GM13977 (cell line): ENCODE data around the gene CEP290.
"Not testable (repeated sequence)": the region's sequence is repeated elsewhere in the genome, so short reads cannot be mapped to it uniquely, and the experiment has no call there.

Experiments used
- DNase-seq: peaks from one replicate; pipeline ENCODE4 v3.0.0; 2012; ENCODE audit warnings: low spot score
- in situ Hi-C: fragments of 300-500 bp; cut with MboI; formaldehyde crosslinking; loops from one replicate; pipeline ENCODE4 v1.12.0; 2022; ENCODE audit warnings: low sequenced_read_pairs, low pct_unique_long_range_greater_than_20kb, mixed read lengths, inconsistent platforms; ENCODE audit not compliant: unreplicated experiment
- TF ChIP-seq, protein P1 (sequence below): IDR thresholded peaks from 2 replicates; pipeline ENCODE4 v1.5.1; 2012; ENCODE audit warnings: mild to moderate bottlenecking, control low read depth; ENCODE audit not compliant: insufficient read depth; ENCODE audit errors: extremely low read depth, missing control alignments

Gene CEP290

DNA sequence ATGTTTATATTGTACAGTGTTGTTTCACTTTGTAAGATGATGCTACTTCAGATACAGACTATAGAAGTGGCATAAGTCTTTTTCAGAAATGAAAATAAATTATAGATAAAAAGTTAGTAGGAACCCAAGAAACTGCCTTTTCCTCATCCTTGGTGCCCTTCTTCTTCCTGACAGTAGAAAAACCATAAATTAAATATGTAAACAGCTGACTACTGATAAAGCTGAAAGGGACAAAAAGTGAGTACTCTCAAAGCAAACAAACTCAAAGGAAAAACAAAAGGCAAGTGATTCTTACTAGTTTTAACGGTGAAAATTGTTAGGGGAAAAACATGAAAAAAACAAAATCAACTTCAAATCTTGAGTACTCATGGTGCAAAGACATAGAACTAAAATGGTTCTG, 104.1 kb downstream of the CEP290 start:
- in situ Hi-C loops = no loop called here
- DNase-seq = no peak
- TF ChIP-seq, protein P1, sequence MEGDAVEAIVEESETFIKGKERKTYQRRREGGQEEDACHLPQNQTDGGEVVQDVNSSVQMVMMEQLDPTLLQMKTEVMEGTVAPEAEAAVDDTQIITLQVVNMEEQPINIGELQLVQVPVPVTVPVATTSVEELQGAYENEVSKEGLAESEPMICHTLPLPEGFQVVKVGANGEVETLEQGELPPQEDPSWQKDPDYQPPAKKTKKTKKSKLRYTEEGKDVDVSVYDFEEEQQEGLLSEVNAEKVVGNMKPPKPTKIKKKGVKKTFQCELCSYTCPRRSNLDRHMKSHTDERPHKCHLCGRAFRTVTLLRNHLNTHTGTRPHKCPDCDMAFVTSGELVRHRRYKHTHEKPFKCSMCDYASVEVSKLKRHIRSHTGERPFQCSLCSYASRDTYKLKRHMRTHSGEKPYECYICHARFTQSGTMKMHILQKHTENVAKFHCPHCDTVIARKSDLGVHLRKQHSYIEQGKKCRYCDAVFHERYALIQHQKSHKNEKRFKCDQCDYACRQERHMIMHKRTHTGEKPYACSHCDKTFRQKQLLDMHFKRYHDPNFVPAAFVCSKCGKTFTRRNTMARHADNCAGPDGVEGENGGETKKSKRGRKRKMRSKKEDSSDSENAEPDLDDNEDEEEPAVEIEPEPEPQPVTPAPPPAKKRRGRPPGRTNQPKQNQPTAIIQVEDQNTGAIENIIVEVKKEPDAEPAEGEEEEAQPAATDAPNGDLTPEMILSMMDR = no peak

DNA sequence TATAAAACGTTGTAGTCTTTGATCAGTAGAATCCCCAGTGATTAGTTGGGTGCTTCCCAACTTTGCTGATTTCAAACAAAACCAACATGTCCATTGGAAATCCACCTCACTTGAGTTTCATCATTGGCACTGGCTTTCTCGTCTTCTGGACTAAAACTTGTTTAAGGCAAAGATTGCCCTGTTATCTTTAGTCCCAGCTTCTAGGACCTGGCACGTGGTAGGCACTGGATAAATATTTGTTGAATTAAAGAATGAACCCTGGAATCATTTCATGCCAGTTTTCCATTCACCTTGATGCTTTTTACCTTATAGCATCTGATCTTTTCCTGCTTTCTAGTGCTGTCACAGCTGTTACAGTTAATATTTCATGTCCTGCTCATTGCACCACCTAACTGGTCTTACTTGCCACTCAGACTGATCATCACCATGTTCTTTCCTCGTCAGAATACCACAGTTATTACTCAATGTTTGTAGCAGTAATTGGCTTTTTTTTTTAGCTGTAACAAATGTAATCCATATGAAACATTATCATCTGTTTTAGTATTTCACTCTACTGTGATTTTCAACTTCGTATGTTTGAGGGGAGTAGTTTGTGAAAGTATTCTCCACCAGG, 105.4 kb downstream of the CEP290 start:
- DNase-seq = no peak
- TF ChIP-seq, protein P1 = no peak
- in situ Hi-C loops = no loop called here

DNA sequence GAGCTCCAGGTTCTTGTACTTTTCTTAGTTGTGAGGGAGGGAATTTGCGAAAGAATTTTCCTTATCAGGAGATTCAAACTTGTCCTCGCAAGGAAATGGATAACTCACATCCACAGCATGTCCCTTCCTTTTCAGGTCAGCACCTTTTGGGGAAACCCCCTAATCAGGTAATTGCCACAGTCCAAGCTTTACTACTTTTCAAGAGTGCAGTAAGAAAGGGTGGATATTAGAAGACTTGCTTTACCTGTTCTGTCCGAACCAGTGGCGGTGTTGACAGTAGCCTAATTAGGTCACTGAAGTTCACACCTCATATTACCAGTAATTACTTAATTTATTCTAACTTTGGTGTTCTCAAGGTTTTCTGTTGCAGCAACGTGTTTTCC, 106.0 kb downstream of the CEP290 start:
- in situ Hi-C loops = no loop called here
- TF ChIP-seq, protein P1 = no peak

DNA sequence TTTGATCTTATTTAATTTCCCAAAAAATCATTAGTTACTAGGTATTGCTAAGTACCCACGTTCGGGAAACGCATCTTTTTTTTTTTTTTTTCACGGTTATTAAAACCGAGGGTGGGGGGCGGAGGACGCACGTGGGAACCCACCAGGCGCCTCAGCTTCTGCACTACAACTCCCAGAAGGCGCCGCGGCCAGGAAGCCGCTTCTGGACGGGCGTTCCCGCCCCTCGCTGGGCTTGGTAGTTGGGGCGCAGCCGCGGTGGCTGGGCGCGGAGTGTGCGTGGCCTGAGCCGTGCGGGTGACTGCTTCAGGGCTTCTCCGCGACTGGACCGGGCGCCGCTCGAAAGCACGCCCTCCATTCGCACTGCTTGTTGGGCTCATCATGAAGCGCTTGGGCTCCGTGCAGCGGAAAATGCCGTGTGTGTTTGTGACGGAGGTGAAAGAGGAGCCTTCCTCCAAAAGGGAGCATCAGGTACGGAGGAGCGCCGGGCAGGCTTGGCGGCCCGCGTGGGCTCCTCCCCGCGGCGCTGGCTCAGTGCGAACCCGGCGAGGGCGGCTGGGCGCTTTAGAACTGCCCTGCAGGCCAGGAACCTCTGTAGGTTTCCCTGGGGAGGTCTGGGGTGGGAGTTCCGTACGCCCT, 106.5 kb downstream of the CEP290 start:
- TF ChIP-seq, protein P1 = no peak
- in situ Hi-C loops = no loop called here
- peak; percentile 86 for DNase-seq

More for the DNA sequence above, 106.0 kb downstream of the CEP290 start:
- DNase-seq = peak; percentile 41

DNA sequence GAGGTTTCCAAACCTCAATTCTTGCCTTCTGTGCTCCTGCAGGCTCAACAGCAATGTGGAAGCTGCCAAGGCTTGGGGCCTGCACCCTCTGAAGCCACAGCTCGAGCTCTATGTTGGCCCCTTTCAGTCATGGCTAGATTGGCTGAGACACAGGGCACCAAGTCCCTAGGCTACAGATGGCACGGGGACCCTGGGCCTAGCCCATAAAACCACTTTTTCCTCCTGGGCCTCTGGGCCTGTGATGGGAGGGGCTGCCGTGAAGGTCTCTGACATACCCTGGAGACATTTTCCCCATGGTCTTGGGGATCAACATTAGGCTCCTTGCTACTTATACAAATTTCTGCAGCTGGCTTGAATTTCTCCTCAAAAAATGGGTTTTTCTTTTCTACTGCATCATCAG, 110.7 kb downstream of the CEP290 start:
- DNase-seq, in situ Hi-C loops: not testable (repeated sequence)

DNA sequence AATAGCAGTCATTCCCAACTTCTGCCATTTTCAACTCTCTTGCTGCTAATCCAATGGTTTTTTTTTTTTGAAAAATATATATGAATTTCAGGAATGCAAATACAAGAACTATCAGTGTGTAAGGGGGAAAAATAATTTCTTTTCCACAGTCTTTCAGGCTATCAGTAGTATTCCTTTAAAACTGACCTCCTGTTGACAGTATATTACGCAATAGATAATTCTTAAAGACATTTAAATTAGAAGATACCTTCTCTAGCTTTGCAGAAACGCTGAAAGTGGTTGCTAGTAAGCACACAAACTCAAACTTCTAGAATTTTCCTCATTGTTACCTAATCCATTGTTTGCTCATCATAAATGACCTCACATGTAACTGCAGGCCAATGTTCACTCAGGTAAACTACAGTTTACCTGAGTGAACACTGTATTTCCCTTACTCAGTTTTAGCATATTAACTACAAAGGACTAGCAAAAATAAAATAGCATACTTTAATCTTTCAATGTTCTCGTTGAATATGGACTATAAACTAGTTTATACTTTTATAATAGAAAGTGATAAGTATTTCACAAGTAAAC, 112.7 kb downstream of the CEP290 start, which contains the start of gene C12orf50:
TSS of gene C12orf50 (minus strand) at position 309 of the 573 bp plus-strand sequence. CDS start 2,439 bp downstream, outside the sequence.
- no peak for DNase-seq
- TF ChIP-seq, protein P1 = no peak
- in situ Hi-C loops = no loop called here

DNA sequence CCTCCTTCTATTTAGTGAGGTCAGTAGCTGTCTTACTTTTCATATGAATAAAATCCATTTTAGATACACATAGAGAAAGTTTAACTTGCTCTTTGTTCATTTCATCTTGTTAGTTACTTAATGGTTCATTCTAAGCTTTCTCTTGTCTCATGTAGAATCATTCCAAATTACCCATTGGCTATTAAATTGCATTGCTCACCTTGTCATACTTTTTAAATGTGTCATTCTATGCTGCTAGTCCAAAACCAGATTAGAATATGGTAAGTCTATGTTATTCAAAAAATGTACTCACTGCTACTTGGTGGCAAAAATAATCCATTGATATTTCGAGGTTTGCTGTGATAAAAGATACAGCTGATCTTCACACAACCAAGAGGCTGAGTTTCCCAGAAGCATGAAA, 115.7 kb downstream of the CEP290 start:
- in situ Hi-C loops = no loop called here
- TF ChIP-seq, protein P1 = no peak
- DNase-seq = no peak
